HG03175 (cell line): ENCODE results near the gene RBM14.

Source experiments
- ATAC-seq: cut with Tn5 transposase; IDR thresholded peaks from one replicate; pipeline ENCODE4 v1.9.1; 2021; ENCODE audit warnings: mild to moderate bottlenecking, moderate library complexity; ENCODE audit not compliant: unreplicated experiment

RBM14 gene

DNA sequence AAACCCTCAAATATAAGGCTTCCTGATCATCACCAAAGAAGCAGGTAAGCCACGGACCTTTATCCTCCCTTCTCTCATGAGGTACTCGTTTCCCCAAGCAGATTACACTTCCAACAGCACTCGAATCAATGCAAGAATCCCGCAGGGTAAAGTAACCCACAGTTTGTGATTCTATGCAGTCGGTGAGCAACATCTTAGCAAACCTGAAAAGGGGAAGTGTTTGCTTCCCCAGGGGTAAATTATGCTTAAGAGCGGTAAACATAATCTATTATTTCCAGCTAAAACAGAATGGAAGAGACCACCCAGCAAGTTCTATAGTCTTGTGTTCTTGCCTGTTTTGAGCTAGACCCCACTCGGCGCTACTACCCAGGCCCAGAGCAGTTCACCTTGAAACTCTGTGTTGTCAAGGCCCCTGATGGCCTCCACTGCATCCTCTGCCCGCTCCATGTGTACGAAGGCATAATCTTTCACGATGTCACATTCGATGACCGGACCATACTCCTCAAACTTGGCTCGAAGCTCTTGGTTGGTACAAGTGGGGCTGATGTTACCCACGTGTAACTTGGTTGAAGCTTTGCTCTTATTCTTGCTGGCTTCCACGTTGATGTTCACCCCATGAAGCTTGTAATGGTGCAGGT is 60.0 kb downstream of the RBM14 start:
- ATAC-seq = no peak
